Suprapubic skin (tissue), 4 donors: ENCODE results near the gene FAM131B. TPM values are rescaled to one million over a fixed set of nuclear protein-coding genes. Genes with fewer than 3 reads are reported as not detected.

Experiments used
- DNase-seq, 2 donors: peaks; one replicate each; pipeline ENCODE4 v3.0.0-alpha.2; 2019; ENCODE audit warnings: low spot score in 2 of 2
- H3K27ac ChIP-seq: fragments of 200-600 bp; sonication (generic); one replicate; pipeline ENCODE4 v1.5.1; 2019
- H3K27me3 ChIP-seq: fragments of 200-600 bp; sonication (generic); one replicate; pipeline ENCODE4 v1.5.1; 2019
- H3K36me3 ChIP-seq: fragments of 200-600 bp; sonication (generic); one replicate; pipeline ENCODE4 v1.5.1; 2019
- H3K4me1 ChIP-seq: fragments of 200-600 bp; sonication (generic); one replicate; pipeline ENCODE4 v1.5.1; 2019
- H3K4me3 ChIP-seq: fragments of 200-600 bp; sonication (generic); one replicate; pipeline ENCODE4 v1.5.1; 2019; ENCODE audit warnings: mild to moderate bottlenecking
- H3K9me3 ChIP-seq: fragments of 200-600 bp; sonication (generic); one replicate; pipeline ENCODE4 v1.5.1; 2019
- CTCF ChIP-seq, 2 donors: fragments of 200-600 bp in 1 of 2; fragments of 450-650 bp in 1 of 2; sonication (generic) in 1 of 2; IDR thresholded peaks; one replicate each; pipeline ENCODE4 v1.5.1; 2016 to 2019; ENCODE audit warnings: antibody characterized with exemption in 2 of 2, mild to moderate bottlenecking in 1 of 2, moderate library complexity in 1 of 2
- EP300 ChIP-seq: sonication (generic); formaldehyde crosslinking; IDR thresholded peaks from one replicate; pipeline ENCODE4 v1.6.1; 2017; ENCODE audit warnings: antibody characterized with exemption
- POLR2A ChIP-seq, 2 donors: fragments of 450-650 bp; IDR thresholded peaks; one replicate each; pipeline ENCODE4 v1.6.1; 2017; ENCODE audit warnings: antibody characterized with exemption in 2 of 2, mild to moderate bottlenecking in 2 of 2, moderate library complexity in 2 of 2
- POLR2AphosphoS5 ChIP-seq, 3 donors: sonication (generic); formaldehyde crosslinking; IDR thresholded peaks; one replicate each; pipeline ENCODE4 v1.6.1; 2017; ENCODE audit warnings: antibody characterized with exemption in 3 of 3
- WGBS: methylation state at CpG from one replicate; pipeline ENCODE4 v1.1.5; 2018; 5-methylcytosine and 5-hydroxymethylcytosine counted together
- total RNA-seq, 4 donors: library from RNA; depleted of rRNA; stranded (reverse); fragments of >200 nt; gene quantifications; one replicate each; pipeline ENCODE4 v1.1.0, GENCODE V29; 2016

Gene FAM131B
- total RNA-seq, 4 donors from 2014 or later: 0.13 to 0.40 (median 0.19) TPM; not detected in 1

- Histone ChIP-seq H3K36me3 (peaks cover 50% of the 10 kb centered on the region), H3K4me1 (peaks cover 79% of the 10 kb centered on the region), H3K4me3 (no peak overlapping the region), H3K9me3 (no peaks in the 10 kb centered on the region), H3K27ac (no peak overlapping the region), H3K27me3 (no peaks in the 10 kb centered on the region)
- DNase-seq: no peak
- TF ChIP-seq POLR2AphosphoS5 (IDR thresholded peaks at IDR 0.05) (no peak), POLR2A (IDR thresholded peaks at IDR 0.05) (no peak)
- 83% methylated on average over 10 of the region's 10 CpGs for WGBS
These were observed 25.5 kb upstream of the FAM131B start for GRCh38 chr7:143388051-143388450.

GRCh38 chr7:143387156-143387975 lies 24.9 kb upstream of the FAM131B start:
- H3K27me3 ChIP-seq: no peaks in the 10 kb centered on the region
- WGBS: 89% methylated on average over 20 of the region's 23 CpGs
- no peak for TF ChIP-seq CTCF (IDR thresholded peaks at IDR 0.05)
- TF ChIP-seq POLR2AphosphoS5 (IDR thresholded peaks at IDR 0.05): no peak
- TF ChIP-seq EP300: no peak
- no peak for TF ChIP-seq POLR2A (IDR thresholded peaks at IDR 0.05)
- no peak for DNase-seq
- H3K9me3 ChIP-seq: no peaks in the 10 kb centered on the region
- peaks cover 79% of the 10 kb centered on the region for H3K4me1 ChIP-seq
- H3K36me3 ChIP-seq: peaks cover 48% of the 10 kb centered on the region
- no peak overlapping the region for H3K27ac ChIP-seq
- no peak overlapping the region for H3K4me3 ChIP-seq

GRCh38 chr7:143385891-143386781 lies 23.6 kb upstream of the FAM131B start:
- Histone ChIP-seq H3K36me3 (peaks cover 39% of the 10 kb centered on the region), H3K9me3 (no peaks in the 10 kb centered on the region), H3K27me3 (no peaks in the 10 kb centered on the region), H3K4me3 (peak overlapping the region; percentile 14), H3K27ac (peak overlapping the region; percentile 19), H3K4me1 (peaks cover 75% of the 10 kb centered on the region)
- TF ChIP-seq POLR2AphosphoS5 (IDR thresholded peaks at IDR 0.05) (no peak), POLR2A (IDR thresholded peaks at IDR 0.05) (no peak), CTCF (IDR thresholded peaks at IDR 0.05) (no peak), EP300 (no peak)
- DNase-seq: no peak
- WGBS: 70% methylated on average over 19 of the region's 19 CpGs

- Histone ChIP-seq H3K27me3 (no peaks in the 10 kb centered on the region), H3K9me3 (no peaks in the 10 kb centered on the region), H3K36me3 (peaks cover 27% of the 10 kb centered on the region), H3K4me1 (peaks cover 70% of the 10 kb centered on the region), H3K27ac (peak overlapping the region; percentile 95), H3K4me3 (peak overlapping the region; percentile 74)
- TF ChIP-seq POLR2AphosphoS5 (IDR thresholded peaks at IDR 0.05) (no peak), CTCF (IDR thresholded peaks at IDR 0.05) (no peak), EP300 (no peak), POLR2A (IDR thresholded peaks at IDR 0.05) (no peak)
- 77% methylated on average over 14 of the region's 14 CpGs for WGBS
- no peak for DNase-seq
These were observed 22.4 kb upstream of the FAM131B start for GRCh38 chr7:143384661-143385631.

- peak overlapping the region; percentile 74 for H3K4me3 ChIP-seq
- H3K27ac ChIP-seq: peak overlapping the region; percentile 95
- H3K9me3 ChIP-seq: no peaks in the 10 kb centered on the region
- no peak for TF ChIP-seq POLR2A (IDR thresholded peaks at IDR 0.05)
- TF ChIP-seq EP300: no peak
- TF ChIP-seq POLR2AphosphoS5 (IDR thresholded peaks at IDR 0.05): no peak
- no peak for TF ChIP-seq CTCF (IDR thresholded peaks at IDR 0.05)
- H3K4me1 ChIP-seq: peaks cover 78% of the 10 kb centered on the region
- 58% methylated on average over 5 of the region's 5 CpGs for WGBS
- H3K27me3 ChIP-seq: no peaks in the 10 kb centered on the region
- DNase-seq: no peak
- peaks cover 19% of the 10 kb centered on the region for H3K36me3 ChIP-seq
These were observed 21.6 kb upstream of the FAM131B start for GRCh38 chr7:143384148-143384547.
